Uterus (tissue), 2 donors: ENCODE results near the gene C8G.

Experiments used
- CTCF ChIP-seq, 4 experiments: fragments of 200-600 bp in 2 of 4; fragments of 450-650 bp in 2 of 4; sonication (generic) in 2 of 4; IDR thresholded peaks; one replicate each; pipeline ENCODE4 v1.5.1; 2016 to 2019; ENCODE audit warnings: antibody characterized with exemption in 4 of 4, mild to moderate bottlenecking in 2 of 4, moderate library complexity in 1 of 4
- POLR2A ChIP-seq, 2 donors: fragments of 450-650 bp; IDR thresholded peaks; one replicate each; pipeline ENCODE4 v1.6.1; 2016; ENCODE audit warnings: antibody characterized with exemption in 2 of 2, mild to moderate bottlenecking in 1 of 2, moderate library complexity in 1 of 2

DNA sequence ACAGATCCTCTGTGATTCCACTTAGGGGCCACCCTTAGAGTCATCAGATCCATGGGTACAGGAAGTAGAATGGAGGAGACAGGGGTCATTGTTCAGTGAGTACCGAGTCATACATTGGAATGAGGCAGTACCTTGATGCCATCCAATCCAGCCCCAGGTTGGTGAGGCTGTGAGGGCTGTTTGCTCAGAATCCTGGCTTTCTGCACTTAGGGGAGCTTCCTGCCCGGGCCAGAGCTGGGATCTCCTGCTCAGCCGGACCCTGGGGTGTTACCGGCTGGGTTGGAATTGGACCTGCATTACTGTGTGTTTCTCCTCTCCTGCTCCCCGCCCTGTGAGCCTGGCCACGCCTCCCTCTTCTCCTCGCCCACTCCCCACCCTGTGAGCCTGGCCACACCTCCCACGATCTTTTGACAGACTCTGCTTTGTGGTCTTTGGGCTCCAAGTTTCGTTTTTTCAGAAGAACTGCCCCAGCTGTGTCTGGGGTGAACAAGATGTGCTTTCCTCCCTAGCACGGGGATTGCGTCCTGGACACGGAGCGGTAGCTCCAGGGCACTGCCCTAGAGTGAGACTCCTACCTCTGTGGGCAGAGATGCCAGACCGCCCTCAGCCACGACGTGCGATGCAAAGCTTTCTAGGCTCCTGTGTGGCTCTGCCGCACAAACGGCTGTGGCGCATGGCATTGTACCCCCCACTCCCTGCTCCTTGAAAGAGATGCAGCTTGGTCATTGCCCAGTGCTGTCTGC is 43.4 kb upstream of the C8G start:
- TF ChIP-seq CTCF (IDR thresholded peaks at IDR 0.05) = no peak
- TF ChIP-seq POLR2A (IDR thresholded peaks at IDR 0.05) = no peak
